Mucosa of stomach (tissue), 1 donor: ENCODE results near the gene INSR.
"Not testable (repeated sequence)": the region's sequence is repeated elsewhere in the genome, so short reads cannot be mapped to it uniquely, and the experiment has no call there.

Experiments used
- H3K27me3 ChIP-seq: one replicate; pipeline ENCODE4 v1.7.0; 2013; ENCODE audit warnings: mild to moderate bottlenecking, low read length; ENCODE audit not compliant: control insufficient read depth, insufficient read depth
- H3K36me3 ChIP-seq: one replicate; pipeline ENCODE4 v1.7.0; 2013; ENCODE audit warnings: low read length; ENCODE audit not compliant: control insufficient read depth, insufficient read depth
- H3K4me1 ChIP-seq: one replicate; pipeline ENCODE4 v1.7.0; 2013; ENCODE audit warnings: mild to moderate bottlenecking, low read length; ENCODE audit not compliant: control insufficient read depth, insufficient read depth
- H3K4me3 ChIP-seq: one replicate; pipeline ENCODE4 v1.7.0; 2013; ENCODE audit warnings: low read length
- H3K9ac ChIP-seq: one replicate; pipeline ENCODE4 v1.7.0; 2013; ENCODE audit warnings: mild to moderate bottlenecking, low read length, moderate library complexity
- H3K9me3 ChIP-seq: one replicate; pipeline ENCODE4 v1.7.0; 2013; ENCODE audit warnings: mild to moderate bottlenecking, low read length, moderate library complexity; ENCODE audit not compliant: control insufficient read depth
- donor health status: Pancreatic carcinoma.

INSR gene

DNA sequence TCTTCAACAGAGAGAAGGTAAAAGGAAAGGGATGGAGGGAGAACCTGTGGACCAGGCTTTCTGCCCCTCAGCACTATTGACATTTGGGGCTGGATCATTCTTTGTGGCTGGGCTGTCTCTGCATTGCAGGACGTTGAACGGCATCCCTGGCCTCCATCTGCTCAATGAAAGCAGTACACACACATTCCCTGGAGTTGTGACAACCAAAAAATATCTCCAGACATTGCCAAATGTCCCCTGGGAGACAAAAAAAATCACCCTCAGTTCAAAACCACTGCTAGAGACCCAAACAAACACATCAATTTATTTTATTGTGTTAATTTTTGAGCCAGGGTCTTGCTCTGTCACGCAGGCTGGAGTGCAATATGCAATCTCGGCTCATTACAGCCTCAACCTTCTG is 43.3 kb downstream of the INSR start:
- no peaks in the 10 kb centered on the region for H3K9me3 ChIP-seq
- no peak overlapping the region for H3K9ac ChIP-seq
- H3K27me3 ChIP-seq: no peaks in the 10 kb centered on the region
- H3K36me3 ChIP-seq: no peaks in the 10 kb centered on the region
- H3K4me1 ChIP-seq: peaks cover 29% of the 10 kb centered on the region
- no peak overlapping the region for H3K4me3 ChIP-seq

DNA sequence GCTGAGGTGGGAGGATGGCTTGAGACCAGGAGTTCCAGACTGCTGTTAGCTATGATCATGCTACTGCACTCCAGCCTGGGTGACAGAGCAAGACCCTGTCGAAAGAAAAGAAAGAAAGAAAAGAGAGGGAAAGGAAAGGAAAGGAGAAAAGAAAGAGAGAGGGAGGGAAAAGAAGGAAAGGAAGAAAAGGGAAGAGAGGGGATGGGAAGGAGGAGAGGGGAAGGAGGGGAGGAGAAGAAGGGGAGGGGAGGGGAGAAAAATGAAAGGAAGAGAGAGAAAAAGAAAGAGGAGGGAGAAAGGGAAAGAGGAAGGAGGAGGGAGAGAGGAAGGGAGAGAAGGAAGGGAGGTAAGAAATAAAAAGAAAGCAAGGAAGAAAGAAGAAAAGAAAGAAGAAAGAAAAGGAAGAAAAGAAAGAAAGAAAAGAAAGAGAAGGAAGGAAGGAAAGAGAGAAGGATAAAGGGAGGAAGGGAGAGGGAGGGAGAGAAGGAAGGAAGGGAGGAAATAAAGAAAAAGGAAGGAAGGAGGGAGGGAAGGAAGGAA is 44.1 kb downstream of the INSR start:
- H3K36me3 ChIP-seq: no peaks in the 10 kb centered on the region
- H3K9ac ChIP-seq: no peak overlapping the region
- H3K4me1 ChIP-seq: peaks cover 23% of the 10 kb centered on the region
- H3K4me3 ChIP-seq: no peak overlapping the region
- H3K9me3 ChIP-seq: no peaks in the 10 kb centered on the region
- H3K27me3 ChIP-seq: no peaks in the 10 kb centered on the region

DNA sequence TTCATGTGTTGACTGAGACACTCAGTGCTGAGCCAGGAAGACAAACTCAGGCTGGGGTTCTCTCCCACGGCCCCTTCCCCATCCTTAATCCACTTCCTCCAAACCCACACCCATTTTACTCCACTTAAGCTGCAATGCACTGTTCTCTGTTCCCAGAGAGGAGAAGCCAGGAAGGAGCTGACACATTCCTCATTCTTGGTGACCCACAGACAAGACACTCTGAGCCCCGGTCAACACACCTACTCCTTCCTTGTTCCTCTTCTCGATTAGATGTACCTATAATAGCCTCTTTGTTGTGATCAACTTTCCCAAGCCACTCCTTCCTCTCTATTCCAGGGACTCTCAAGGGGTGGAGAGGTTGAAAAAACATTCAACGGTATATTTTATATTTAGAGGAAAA is 47.1 kb downstream of the INSR start:
- Histone ChIP-seq H3K9ac (peak overlapping the region; percentile 35), H3K4me3 (no peak overlapping the region), H3K9me3 (no peaks in the 10 kb centered on the region), H3K36me3 (no peaks in the 10 kb centered on the region), H3K4me1 (peaks cover 19% of the 10 kb centered on the region), H3K27me3 (no peaks in the 10 kb centered on the region)

DNA sequence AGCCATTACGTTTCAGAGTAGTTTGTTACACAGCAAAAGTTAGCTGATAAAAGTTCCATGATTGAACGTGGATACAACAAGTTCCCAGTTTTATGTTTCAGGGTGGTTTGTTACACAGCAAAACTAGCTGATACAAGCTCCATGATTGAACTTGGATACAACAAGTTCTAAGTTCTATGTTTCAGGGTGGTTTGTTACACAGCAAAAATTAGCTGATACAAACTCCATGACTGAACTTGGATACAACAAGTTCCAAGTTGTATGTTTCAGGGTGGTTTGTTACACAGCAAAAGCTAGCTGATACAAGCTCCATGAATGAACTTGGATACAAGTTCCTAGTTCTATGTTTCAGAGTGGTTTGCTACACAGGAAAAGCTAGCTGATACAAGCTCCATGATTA is 47.6 kb downstream of the INSR start:
- Histone ChIP-seq H3K27me3 (no peaks in the 10 kb centered on the region), H3K4me1 (peaks cover 19% of the 10 kb centered on the region), H3K9me3 (no peaks in the 10 kb centered on the region), H3K4me3 (no peak overlapping the region), H3K9ac (no peak overlapping the region), H3K36me3 (no peaks in the 10 kb centered on the region)

DNA sequence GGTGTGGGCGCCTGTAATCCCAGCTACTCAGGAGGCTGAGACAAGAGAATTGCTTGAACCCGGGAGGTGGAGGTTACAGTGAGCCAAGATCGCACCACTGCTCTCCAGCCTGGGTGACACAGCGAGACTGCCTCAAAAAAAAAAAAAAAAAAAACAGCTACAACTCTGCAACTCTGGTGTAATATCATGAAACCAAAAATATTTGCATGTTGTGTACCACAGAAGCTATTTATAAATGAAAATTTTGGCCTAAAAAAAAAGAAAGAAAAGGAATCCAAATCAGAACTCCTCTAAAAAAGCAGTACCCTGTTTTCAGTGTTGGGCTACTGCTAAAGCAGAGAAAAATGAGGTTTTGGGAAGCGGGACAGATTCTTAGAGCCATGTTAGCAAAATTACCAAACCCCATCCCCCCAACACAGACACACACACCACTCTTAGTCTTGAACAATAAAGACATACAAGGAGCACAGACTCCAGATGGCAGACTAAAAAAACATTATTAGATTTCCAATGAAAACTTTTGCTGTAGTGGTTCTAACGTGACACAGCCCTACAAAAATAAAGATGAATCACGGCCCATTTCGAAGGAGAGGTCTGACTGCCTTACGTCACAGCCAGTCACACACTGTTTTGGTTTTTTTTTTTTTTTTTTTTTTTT is 51.5 kb downstream of the INSR start:
- Histone ChIP-seq H3K4me3 (no peak overlapping the region), H3K27me3 (no peaks in the 10 kb centered on the region), H3K36me3 (no peaks in the 10 kb centered on the region), H3K4me1 (peaks cover 8% of the 10 kb centered on the region), H3K9ac (no peak overlapping the region), H3K9me3 (no peaks in the 10 kb centered on the region)

DNA sequence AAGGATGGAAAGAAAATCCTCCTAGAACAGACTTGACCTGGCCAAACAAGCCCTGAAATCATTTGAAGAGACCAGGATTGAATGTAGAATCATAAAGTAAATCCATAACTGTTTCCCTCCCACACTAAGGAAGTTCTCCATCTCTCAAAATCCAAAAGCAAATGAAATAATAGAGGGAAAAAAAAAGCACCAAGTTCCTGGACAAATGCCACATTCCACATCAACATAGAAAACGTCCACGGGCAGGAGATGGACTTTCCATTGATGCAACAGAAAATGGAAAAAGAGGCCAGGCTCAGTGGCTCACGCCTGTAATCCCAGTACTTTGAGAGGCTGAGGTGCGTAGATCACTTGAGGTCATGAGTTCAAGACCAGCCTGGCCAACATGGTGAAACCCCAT is 56.2 kb downstream of the INSR start:
- Histone ChIP-seq H3K36me3 (no peaks in the 10 kb centered on the region), H3K27me3 (no peaks in the 10 kb centered on the region), H3K4me1 (peaks cover 4% of the 10 kb centered on the region), H3K9ac (no peak overlapping the region), H3K4me3 (no peak overlapping the region), H3K9me3 (no peaks in the 10 kb centered on the region)

DNA sequence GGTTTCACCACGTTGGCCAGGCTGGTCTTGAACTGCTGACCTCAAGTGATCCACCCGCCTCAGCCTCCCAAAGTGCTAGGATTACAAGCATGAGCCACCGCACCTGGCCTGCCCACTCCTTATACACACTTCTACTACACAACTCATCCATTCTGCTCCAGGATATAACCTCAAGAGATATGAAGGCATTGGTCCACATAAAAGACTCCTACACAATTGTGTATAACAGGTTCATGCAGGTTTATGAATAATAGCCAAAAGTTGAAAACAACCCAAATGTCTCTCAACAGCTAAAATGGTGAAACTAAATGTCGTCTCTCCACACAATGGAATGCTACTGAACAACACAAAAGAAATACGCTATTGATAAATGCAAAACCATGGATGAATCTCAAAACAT is 58.1 kb downstream of the INSR start:
- Histone ChIP-seq H3K36me3 (no peaks in the 10 kb centered on the region), H3K4me3 (no peak overlapping the region), H3K4me1 (peaks cover 4% of the 10 kb centered on the region), H3K9me3 (no peaks in the 10 kb centered on the region), H3K27me3 (no peaks in the 10 kb centered on the region), H3K9ac (no peak overlapping the region)

DNA sequence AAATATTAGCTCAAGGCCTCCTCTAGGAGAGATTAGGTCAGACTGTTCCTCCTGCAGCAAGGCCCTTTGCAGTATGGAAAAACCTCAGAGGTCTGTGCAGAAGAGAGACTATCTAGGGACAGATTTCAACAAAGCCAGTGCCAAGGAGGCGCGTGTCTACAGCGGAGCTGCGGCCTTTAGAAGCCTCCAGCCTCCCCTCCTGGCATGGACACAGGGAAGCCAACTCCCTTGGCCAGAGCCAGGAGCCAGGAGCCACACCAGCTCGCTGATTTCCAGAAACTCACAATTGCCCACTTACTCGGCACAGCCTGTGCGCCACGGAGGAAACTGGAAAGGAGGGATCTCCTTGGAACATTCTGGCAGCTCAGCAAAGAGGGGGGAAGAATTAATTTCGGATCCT is 63.4 kb downstream of the INSR start:
- Histone ChIP-seq H3K9ac (no peak overlapping the region), H3K27me3 (no peaks in the 10 kb centered on the region), H3K4me1 (peaks cover 4% of the 10 kb centered on the region), H3K9me3 (no peaks in the 10 kb centered on the region), H3K36me3 (no peaks in the 10 kb centered on the region), H3K4me3 (no peak overlapping the region)

DNA sequence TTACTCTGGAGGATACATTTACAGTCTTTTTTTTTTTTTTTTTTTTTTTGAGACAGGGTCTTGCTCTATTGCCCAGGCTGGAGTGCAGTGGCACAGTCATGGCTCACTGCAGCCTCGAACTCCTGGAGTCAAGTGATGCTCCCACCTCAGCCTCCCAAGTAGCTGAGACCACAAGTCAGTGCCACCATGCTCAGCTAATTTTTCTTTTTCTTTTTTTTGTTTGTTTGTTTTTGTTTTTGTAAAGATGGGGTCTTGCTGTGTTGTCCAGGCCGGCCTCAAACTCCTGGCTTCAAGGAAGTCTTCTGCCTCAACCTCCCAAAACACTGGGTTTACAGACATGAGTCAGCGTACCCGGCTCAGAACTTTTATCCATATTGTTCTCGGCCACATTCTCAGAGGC is 64.5 kb downstream of the INSR start:
- Histone ChIP-seq H3K4me3 (no peak overlapping the region), H3K27me3 (no peaks in the 10 kb centered on the region), H3K4me1 (peaks cover 3% of the 10 kb centered on the region), H3K9me3 (no peaks in the 10 kb centered on the region), H3K36me3 (no peaks in the 10 kb centered on the region), H3K9ac (no peak overlapping the region)

DNA sequence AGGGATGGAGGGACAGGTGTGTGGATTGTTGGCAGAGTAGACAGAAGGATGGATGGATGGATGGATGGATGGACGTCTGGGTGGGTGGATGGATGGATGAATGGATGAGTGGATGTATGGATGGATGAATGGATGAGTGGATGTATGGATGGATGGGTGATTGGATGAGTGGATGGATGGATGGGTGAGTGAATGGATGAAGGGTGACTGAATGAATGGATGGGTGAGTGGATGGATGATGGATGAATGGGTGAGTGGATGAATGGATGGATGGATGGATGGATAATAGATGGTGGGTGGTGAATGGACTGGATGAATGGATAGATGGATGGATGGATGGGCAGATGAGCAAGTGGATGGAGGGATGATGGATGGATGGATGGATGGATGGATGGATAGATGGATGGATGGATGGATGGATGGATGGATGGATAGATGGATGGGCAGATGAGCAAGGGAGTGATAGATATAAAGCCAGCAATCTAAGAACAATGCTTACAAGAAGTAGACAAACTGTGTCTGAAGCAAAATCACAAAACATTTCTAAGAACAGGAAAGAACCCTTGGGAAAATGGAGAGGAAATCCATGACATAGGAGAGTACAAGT is 65.2 kb downstream of the INSR start:
- Histone ChIP-seq H3K9ac (no peak overlapping the region), H3K27me3 (no peaks in the 10 kb centered on the region), H3K4me1 (peaks cover 10% of the 10 kb centered on the region), H3K4me3 (no peak overlapping the region), H3K9me3 (no peaks in the 10 kb centered on the region), H3K36me3 (no peaks in the 10 kb centered on the region)

DNA sequence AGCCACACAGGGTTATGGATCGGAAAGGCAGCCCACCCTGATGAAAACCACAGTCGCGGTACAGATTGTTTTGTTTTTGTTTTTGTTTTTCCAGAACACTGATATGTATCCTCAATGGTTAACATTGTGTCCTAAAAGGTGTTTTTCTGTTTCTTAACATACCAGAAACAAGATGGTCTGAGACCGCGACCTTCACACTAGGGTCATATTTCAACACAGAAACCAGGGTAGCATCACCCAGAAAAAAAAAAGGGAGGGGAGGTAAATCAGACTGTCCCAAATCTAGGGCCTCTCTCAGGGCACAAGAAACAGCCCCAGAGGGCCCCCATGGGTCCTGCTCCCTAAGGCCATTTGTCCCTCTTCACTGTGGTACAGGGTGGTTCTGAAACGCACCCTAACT is 66.5 kb downstream of the INSR start:
- Histone ChIP-seq H3K4me1 (peaks cover 14% of the 10 kb centered on the region), H3K36me3 (no peaks in the 10 kb centered on the region), H3K9ac (no peak overlapping the region), H3K4me3 (no peak overlapping the region), H3K27me3 (no peaks in the 10 kb centered on the region), H3K9me3 (no peaks in the 10 kb centered on the region)

DNA sequence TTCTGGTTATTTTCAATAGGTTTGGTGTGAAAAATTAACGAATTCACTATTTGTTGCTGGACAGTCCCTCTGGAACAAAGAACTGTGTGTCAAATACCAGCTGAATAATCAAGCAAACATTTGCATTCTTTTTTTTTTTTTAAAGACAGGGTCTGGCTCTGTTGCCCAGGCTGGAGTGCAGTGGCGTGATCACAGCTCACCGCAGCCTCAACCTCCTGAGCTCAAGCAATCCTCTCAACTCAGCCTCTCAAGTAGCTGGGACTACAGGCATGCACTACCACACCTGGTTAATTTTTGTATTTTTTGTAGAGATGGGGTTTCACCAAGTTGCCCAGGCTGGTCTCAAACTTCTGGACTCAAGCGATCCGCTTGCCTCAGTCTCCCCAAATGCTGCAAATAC is 67.1 kb downstream of the INSR start:
- H3K9me3 ChIP-seq, H3K4me3 ChIP-seq, H3K27me3 ChIP-seq, H3K36me3 ChIP-seq, H3K9ac ChIP-seq: not testable (repeated sequence)
- H3K4me1 ChIP-seq: peaks cover 19% of the 10 kb centered on the region
